ENCODE results near the gene TNS2.

Gene TNS2

GRCh38 chr12:53010955-53011354, 38.9 kb upstream of the TNS2 start:
- H2AK5ac ChIP-seq (ENCODE audit: low read depth, low read length) = no peak overlapping the region
- peaks cover 4 to 78% of the 10 kb centered on the region in 2 donors for H3K36me3 ChIP-seq (replicated peaks in 1 of 2; ENCODE audit: control insufficient read depth in 2 of 2, insufficient read depth in 2 of 2, low read length in 2 of 2)
- WGBS, 2 donors (ENCODE audit: extremely low coverage in 2 of 2, insufficient read length in 2 of 2, insufficient replicate concordance in 1 of 2) = no CpG with 5 or more reads among the region's 2 CpGs
- no peak overlapping the region for H3K9ac ChIP-seq (ENCODE audit: low read depth, low read length, poor library complexity)
- no peak overlapping the region for H3K27ac ChIP-seq (replicated peaks; ENCODE audit: low read length)
- H2BK15ac ChIP-seq (ENCODE audit: low read length) = no peak overlapping the region
- peaks cover 6% of the 10 kb centered on the region for H3K79me1 ChIP-seq (ENCODE audit: low read depth, low read length)
- H2BK120ac ChIP-seq (ENCODE audit: low read depth, low read length) = no peak overlapping the region
- H3K4me1 ChIP-seq (ENCODE audit: control insufficient read depth in 2 of 2, insufficient read depth in 1 of 2, low read depth in 1 of 2, low read length in 2 of 2) = peaks cover 4 to 9% of the 10 kb centered on the region in 2 donors
- H3K4me3 ChIP-seq (ENCODE audit: low read length in 2 of 2) = no peak overlapping the region
- no peak overlapping the region for H3K23ac ChIP-seq (ENCODE audit: low read depth, low read length, poor library complexity)
- no peak overlapping the region for H2BK5ac ChIP-seq (ENCODE audit: low read length)
- H3K27me3 ChIP-seq (ENCODE audit: control insufficient read depth in 3 of 3, insufficient read depth in 3 of 3, low read depth in 1 of 3, low read length in 3 of 3) = no peaks in the 10 kb centered on the region
- H3K4ac ChIP-seq (ENCODE audit: low read length) = no peak overlapping the region
- H3K4me2 ChIP-seq (ENCODE audit: insufficient read depth, low read length, poor library complexity, severe bottlenecking) = no peak overlapping the region
- H3K9me3 ChIP-seq (replicated peaks in 1 of 2; ENCODE audit: control insufficient read depth in 2 of 2, insufficient read depth in 1 of 2, low read depth in 1 of 2, low read length in 2 of 2) = peaks cover 0 to 11% of the 10 kb centered on the region in 2 donors
- H3K14ac ChIP-seq (ENCODE audit: low read length) = no peak overlapping the region
- no peak overlapping the region for H2BK12ac ChIP-seq (ENCODE audit: low read length)
- H4K8ac ChIP-seq (ENCODE audit: low read depth, low read length) = no peak overlapping the region
- H2AFZ ChIP-seq (ENCODE audit: low read length) = no peak overlapping the region
- no peak overlapping the region for H3K18ac ChIP-seq (ENCODE audit: low read length)
- H4K91ac ChIP-seq (ENCODE audit: low read depth, low read length, poor library complexity) = no peak overlapping the region
- no peak for DNase-seq (ENCODE audit: low spot score)

- Histone ChIP-seq H3K14ac (ENCODE audit: low read length) (no peak overlapping the region), H3K79me1 (ENCODE audit: low read depth, low read length) (peaks cover 1% of the 10 kb centered on the region), H3K36me3 (replicated peaks in 1 of 2; ENCODE audit: control insufficient read depth in 2 of 2, insufficient read depth in 2 of 2, low read length in 2 of 2) (peaks cover 4 to 87% of the 10 kb centered on the region in 2 donors), H3K9ac (ENCODE audit: low read depth, low read length, poor library complexity) (no peak overlapping the region), H2AFZ (ENCODE audit: low read length) (no peak overlapping the region), H2BK12ac (ENCODE audit: low read length) (no peak overlapping the region), H2BK120ac (ENCODE audit: low read depth, low read length) (no peak overlapping the region), H2BK5ac (ENCODE audit: low read length) (no peak overlapping the region), H3K27me3 (ENCODE audit: control insufficient read depth in 3 of 3, insufficient read depth in 3 of 3, low read depth in 1 of 3, low read length in 3 of 3) (no peaks in the 10 kb centered on the region), H3K18ac (ENCODE audit: low read length) (no peak overlapping the region), H2BK15ac (ENCODE audit: low read length) (no peak overlapping the region), H4K91ac (ENCODE audit: low read depth, low read length, poor library complexity) (no peak overlapping the region), H3K4me1 (ENCODE audit: control insufficient read depth in 2 of 2, insufficient read depth in 1 of 2, low read depth in 1 of 2, low read length in 2 of 2) (peaks cover 4 to 9% of the 10 kb centered on the region in 2 donors), H3K23ac (ENCODE audit: low read depth, low read length, poor library complexity) (no peak overlapping the region), H3K9me3 (replicated peaks in 1 of 2; ENCODE audit: control insufficient read depth in 2 of 2, insufficient read depth in 1 of 2, low read depth in 1 of 2, low read length in 2 of 2) (peaks cover 0 to 11% of the 10 kb centered on the region in 2 donors), H3K4me3 (ENCODE audit: low read length in 2 of 2) (no peak overlapping the region), H3K27ac (replicated peaks; ENCODE audit: low read length) (no peak overlapping the region), H4K8ac (ENCODE audit: low read depth, low read length) (no peak overlapping the region), H3K4me2 (ENCODE audit: insufficient read depth, low read length, poor library complexity, severe bottlenecking) (no peak overlapping the region), H2AK5ac (ENCODE audit: low read depth, low read length) (no peak overlapping the region), H3K4ac (ENCODE audit: low read length) (no peak overlapping the region)
- WGBS, 2 donors (ENCODE audit: extremely low coverage in 2 of 2, insufficient read length in 2 of 2, insufficient replicate concordance in 1 of 2) = no CpG with 5 or more reads among the region's 3 CpGs
- no peak for DNase-seq (ENCODE audit: low spot score)
Observed at GRCh38 chr12:53011889-53012288, 38.0 kb upstream of the TNS2 start.

GRCh38 chr12:53012928-53013327, 36.9 kb upstream of the TNS2 start:
- H3K9ac ChIP-seq (ENCODE audit: low read depth, low read length, poor library complexity) = no peak overlapping the region
- H2AK5ac ChIP-seq (ENCODE audit: low read depth, low read length) = no peak overlapping the region
- peaks cover 3% of the 10 kb centered on the region for H3K79me1 ChIP-seq (ENCODE audit: low read depth, low read length)
- H4K91ac ChIP-seq (ENCODE audit: low read depth, low read length, poor library complexity) = no peak overlapping the region
- WGBS, 2 donors (ENCODE audit: extremely low coverage in 2 of 2, insufficient read length in 2 of 2, insufficient replicate concordance in 1 of 2) = no CpG with 5 or more reads among the region's 3 CpGs
- no peaks in the 10 kb centered on the region for H3K27me3 ChIP-seq (ENCODE audit: control insufficient read depth in 3 of 3, insufficient read depth in 3 of 3, low read depth in 1 of 3, low read length in 3 of 3)
- peaks cover 8 to 91% of the 10 kb centered on the region in 2 donors for H3K36me3 ChIP-seq (replicated peaks in 1 of 2; ENCODE audit: control insufficient read depth in 2 of 2, insufficient read depth in 2 of 2, low read length in 2 of 2)
- no peak overlapping the region for H3K14ac ChIP-seq (ENCODE audit: low read length)
- no peak overlapping the region for H3K4me2 ChIP-seq (ENCODE audit: insufficient read depth, low read length, poor library complexity, severe bottlenecking)
- no peak overlapping the region for H3K23ac ChIP-seq (ENCODE audit: low read depth, low read length, poor library complexity)
- no peak overlapping the region for H2BK120ac ChIP-seq (ENCODE audit: low read depth, low read length)
- H2BK5ac ChIP-seq (ENCODE audit: low read length) = no peak overlapping the region
- no peak overlapping the region for H3K27ac ChIP-seq (replicated peaks; ENCODE audit: low read length)
- peaks cover 0 to 11% of the 10 kb centered on the region in 2 donors for H3K9me3 ChIP-seq (replicated peaks in 1 of 2; ENCODE audit: control insufficient read depth in 2 of 2, insufficient read depth in 1 of 2, low read depth in 1 of 2, low read length in 2 of 2)
- no peak overlapping the region for H4K8ac ChIP-seq (ENCODE audit: low read depth, low read length)
- peaks cover 2 to 3% of the 10 kb centered on the region in 2 donors for H3K4me1 ChIP-seq (ENCODE audit: control insufficient read depth in 2 of 2, insufficient read depth in 1 of 2, low read depth in 1 of 2, low read length in 2 of 2)
- no peak overlapping the region for H3K4ac ChIP-seq (ENCODE audit: low read length)
- no peak overlapping the region for H2BK12ac ChIP-seq (ENCODE audit: low read length)
- no peak overlapping the region for H2AFZ ChIP-seq (ENCODE audit: low read length)
- H2BK15ac ChIP-seq (ENCODE audit: low read length) = no peak overlapping the region
- no peak for DNase-seq (ENCODE audit: low spot score)
- H3K4me3 ChIP-seq (ENCODE audit: low read length in 2 of 2) = no peak overlapping the region
- no peak overlapping the region for H3K18ac ChIP-seq (ENCODE audit: low read length)

GRCh38 chr12:53014709-53015108, 35.2 kb upstream of the TNS2 start:
- peaks cover 15 to 91% of the 10 kb centered on the region in 2 donors for H3K36me3 ChIP-seq (replicated peaks in 1 of 2; ENCODE audit: control insufficient read depth in 2 of 2, insufficient read depth in 2 of 2, low read length in 2 of 2)

More at GRCh38 chr12:53014709-53015108, 35.2 kb upstream of the TNS2 start:
- Histone ChIP-seq H2BK12ac (ENCODE audit: low read length) (no peak overlapping the region), H3K14ac (ENCODE audit: low read length) (no peak overlapping the region), H3K4me3 (ENCODE audit: low read length in 2 of 2) (no peak overlapping the region), H3K9ac (ENCODE audit: low read depth, low read length, poor library complexity) (no peak overlapping the region), H2AK5ac (ENCODE audit: low read depth, low read length) (no peak overlapping the region), H2BK15ac (ENCODE audit: low read length) (no peak overlapping the region), H3K79me1 (ENCODE audit: low read depth, low read length) (peaks cover 3% of the 10 kb centered on the region), H3K23ac (ENCODE audit: low read depth, low read length, poor library complexity) (no peak overlapping the region), H4K8ac (ENCODE audit: low read depth, low read length) (no peak overlapping the region), H3K18ac (ENCODE audit: low read length) (no peak overlapping the region), H3K27me3 (ENCODE audit: control insufficient read depth in 3 of 3, insufficient read depth in 3 of 3, low read depth in 1 of 3, low read length in 3 of 3) (no peaks in the 10 kb centered on the region), H2BK5ac (ENCODE audit: low read length) (no peak overlapping the region), H3K4ac (ENCODE audit: low read length) (no peak overlapping the region), H4K91ac (ENCODE audit: low read depth, low read length, poor library complexity) (no peak overlapping the region), H3K4me1 (ENCODE audit: control insufficient read depth in 2 of 2, insufficient read depth in 1 of 2, low read depth in 1 of 2, low read length in 2 of 2) (no peaks in the 10 kb centered on the region), H2AFZ (ENCODE audit: low read length) (no peak overlapping the region), H3K9me3 (replicated peaks in 1 of 2; ENCODE audit: control insufficient read depth in 2 of 2, insufficient read depth in 1 of 2, low read depth in 1 of 2, low read length in 2 of 2) (peaks cover 0 to 11% of the 10 kb centered on the region in 2 donors), H3K4me2 (ENCODE audit: insufficient read depth, low read length, poor library complexity, severe bottlenecking) (no peak overlapping the region), H2BK120ac (ENCODE audit: low read depth, low read length) (no peak overlapping the region), H3K27ac (replicated peaks; ENCODE audit: low read length) (no peak overlapping the region)
- WGBS, 2 donors (ENCODE audit: extremely low coverage in 2 of 2, insufficient read length in 2 of 2, insufficient replicate concordance in 1 of 2) = no CpG with 5 or more reads among the region's 2 CpGs
- DNase-seq (ENCODE audit: low spot score) = no peak
